Right cardiac atrium (tissue), 5 donors: ENCODE data around the gene MED20. TPM values are rescaled to one million over a fixed set of nuclear protein-coding genes. Genes with fewer than 3 reads are reported as not detected.
A peak's percentile ranks its signal among the peaks of the same experiment; 100 is the strongest.

Experiments
- ATAC-seq, 2 donors: fragments of 200-7000 bp; cut with Tn5 transposase; one replicate each; pipeline versions ENCODE4 v1.8.0 to v1.9.1; 2020; ENCODE audit warnings: moderate library complexity in 2 of 2, mild to moderate bottlenecking in 1 of 2
- DNase-seq, 3 donors: peaks; one replicate each; pipeline ENCODE4 v3.0.0-alpha.2; 2020
- H3K27ac ChIP-seq: one replicate; pipeline ENCODE4 v1.5.1; 2013; ENCODE audit warnings: mild to moderate bottlenecking, low read length, control low read depth, moderate library complexity
- H3K27me3 ChIP-seq: one replicate; pipeline ENCODE4 v1.6.1; 2013; ENCODE audit not compliant: control insufficient read depth, insufficient read depth
- H3K4me1 ChIP-seq: one replicate; pipeline ENCODE4 v1.6.1; 2013; ENCODE audit warnings: low read length; ENCODE audit not compliant: control insufficient read depth, insufficient read depth
- H3K4me3 ChIP-seq: one replicate; pipeline ENCODE4 v1.5.1; 2013; ENCODE audit warnings: low read length, control low read depth
- H3K9me3 ChIP-seq: one replicate; pipeline ENCODE4 v1.6.1; 2013; ENCODE audit warnings: low read length; ENCODE audit not compliant: control insufficient read depth
- WGBS: extraction: QIAGEN DNeasy Blood & Tissue Kit; methylation state at CpG from one replicate; pipeline ENCODE4 v1.1.7; 2013; 5-methylcytosine and 5-hydroxymethylcytosine counted together
- intact Hi-C, 4 donors: fragments of 100-400 bp; cut with DNase I; formaldehyde crosslinking; loops; one replicate each; pipeline versions ENCODE4 v1.11.0 to v1.14.0; 2022 to 2023
- long read RNA-seq, 4 donors: library from polyadenylated mRNA; unstranded; transcript quantifications; one replicate each; pipeline ENCODE4 v2.0.0, GENCODE V29; 2020 to 2021
- polyA plus RNA-seq: library from polyadenylated mRNA; stranded (reverse); fragments of 200-250 nt; gene quantifications from one replicate; pipeline ENCODE4 v1.2.3, GENCODE V29; 2013
- total RNA-seq, 4 donors: library from RNA; stranded (reverse); fragmentation: NEBNext Ultra II Directional; extraction: Animal tissue kit (Norgen Biotek cat#: 25700); gene quantifications; one replicate each; pipeline ENCODE4 v1.2.1, GENCODE V29; 2021
- donor health status: healthy with polysubstance abuse.
- donor health status: DM: no; HTN: yes; CAD: no.
- donor health status: DM: no; HTN: no; CAD: no.
- donor health status: DM: no; HTN: yes; CAD: no; lungs with severe emphysema.
- donor health status: DM: yes; HTN: yes; CAD: no.

The MED20 gene, protein sequence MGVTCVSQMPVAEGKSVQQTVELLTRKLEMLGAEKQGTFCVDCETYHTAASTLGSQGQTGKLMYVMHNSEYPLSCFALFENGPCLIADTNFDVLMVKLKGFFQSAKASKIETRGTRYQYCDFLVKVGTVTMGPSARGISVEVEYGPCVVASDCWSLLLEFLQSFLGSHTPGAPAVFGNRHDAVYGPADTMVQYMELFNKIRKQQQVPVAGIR
- total RNA-seq (10 to 100 TPM; 12.6 to 16.0 (median 14.1) TPM), polyA plus RNA-seq (9.4 TPM)
- long read RNA-seq, donor 1, transcript MED20-201 (4 exons, 2,438 nt), result major isoform, 16 of 19 reads
- long read RNA-seq, donor 1, partial matches to known transcripts, result 0 of 19 reads
- long read RNA-seq, donor 1, other reads (novel, unspliced or antisense), result 2 of 19 reads
- long read RNA-seq, donor 2, transcript MED20-201 (4 exons, 2,438 nt), result major isoform, 6 of 9 reads
- long read RNA-seq, donor 2, partial matches to known transcripts, result 0 of 9 reads
- long read RNA-seq, donor 2, other reads (novel, unspliced or antisense), result 0 of 9 reads
- long read RNA-seq, donor 3, transcript MED20-201 (4 exons, 2,438 nt), result major isoform, 30 of 42 reads
- long read RNA-seq, donor 3, partial matches to known transcripts, result 1 of 42 reads
- long read RNA-seq, donor 3, other reads (novel, unspliced or antisense), result 6 of 42 reads
- long read RNA-seq, donor 4, transcript MED20-201 (4 exons, 2,438 nt), result major isoform, 8 of 10 reads
- long read RNA-seq, donor 4, partial matches to known transcripts, result 0 of 10 reads
- long read RNA-seq, donor 4, other reads (novel, unspliced or antisense), result 1 of 10 reads

- WGBS, result under 1% methylated on average over 55 of the region's 55 CpGs
- H3K4me3 ChIP-seq, result peak within 1 kb of the TSS; percentile 92
- peak; percentile 98 for ATAC-seq
- H3K4me1 ChIP-seq, result no peaks in the 10 kb centered on the region
- H3K27me3 ChIP-seq, result no peaks in the 10 kb centered on the region
- intact Hi-C loops, result loop anchor here in 2 of 4 donors (5.0 to 10.0 kb wide), 2 partner anchors 126 to 136 kb away; partner anchors contain the start of genes PRICKLE4 (in 1 of the 2) and TOMM6 (in 1 of the 2)
- H3K27ac ChIP-seq, result peak within 1 kb of the TSS; percentile 99
- DNase-seq, result peak; percentile 91 to 96 (median 96)
- H3K9me3 ChIP-seq, result no peaks in the 10 kb centered on the region
These were observed at the start of gene MED20, which contains the start of gene BYSL for GRCh38 chr6:41920921-41921711. TSS of gene MED20 (minus strand) at chr6:41921139. CDS start at chr6:41921018, 121 bp downstream. TSS of gene BYSL (plus strand) at chr6:41921499. CDS start at chr6:41921563, 64 bp downstream.

DNA sequence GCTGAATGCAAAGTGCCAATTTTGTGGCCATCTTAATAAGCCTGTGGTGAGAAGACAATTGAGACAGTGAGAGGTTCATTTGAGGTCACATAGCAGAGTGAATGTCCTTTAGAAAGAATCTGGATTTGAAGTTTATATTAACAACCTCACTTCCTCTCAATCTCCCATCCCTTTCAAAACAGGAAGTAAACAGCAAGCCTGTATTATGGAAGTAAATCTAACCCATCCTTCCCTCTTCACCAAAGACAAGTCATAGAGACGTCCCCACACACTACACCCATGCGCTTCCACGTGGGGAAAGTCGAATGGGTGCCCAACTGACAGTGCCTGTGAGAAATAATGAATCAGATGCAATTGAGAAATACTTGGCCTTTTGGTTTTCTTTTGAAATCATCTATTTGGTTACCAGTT is 49.5 kb upstream of the MED20 start:
- Histone ChIP-seq H3K4me1 (no peaks in the 10 kb centered on the region), H3K4me3 (no peak overlapping the region), H3K27ac (no peak overlapping the region), H3K9me3 (no peaks in the 10 kb centered on the region), H3K27me3 (no peaks in the 10 kb centered on the region)
- WGBS, result 45% methylated on average over 4 of the region's 4 CpGs
- peak; percentile 57 to 77 for ATAC-seq
- intact Hi-C loops, result no loop called here
- DNase-seq, result peak in 2 of 3 donors; percentile 51 to 58

DNA sequence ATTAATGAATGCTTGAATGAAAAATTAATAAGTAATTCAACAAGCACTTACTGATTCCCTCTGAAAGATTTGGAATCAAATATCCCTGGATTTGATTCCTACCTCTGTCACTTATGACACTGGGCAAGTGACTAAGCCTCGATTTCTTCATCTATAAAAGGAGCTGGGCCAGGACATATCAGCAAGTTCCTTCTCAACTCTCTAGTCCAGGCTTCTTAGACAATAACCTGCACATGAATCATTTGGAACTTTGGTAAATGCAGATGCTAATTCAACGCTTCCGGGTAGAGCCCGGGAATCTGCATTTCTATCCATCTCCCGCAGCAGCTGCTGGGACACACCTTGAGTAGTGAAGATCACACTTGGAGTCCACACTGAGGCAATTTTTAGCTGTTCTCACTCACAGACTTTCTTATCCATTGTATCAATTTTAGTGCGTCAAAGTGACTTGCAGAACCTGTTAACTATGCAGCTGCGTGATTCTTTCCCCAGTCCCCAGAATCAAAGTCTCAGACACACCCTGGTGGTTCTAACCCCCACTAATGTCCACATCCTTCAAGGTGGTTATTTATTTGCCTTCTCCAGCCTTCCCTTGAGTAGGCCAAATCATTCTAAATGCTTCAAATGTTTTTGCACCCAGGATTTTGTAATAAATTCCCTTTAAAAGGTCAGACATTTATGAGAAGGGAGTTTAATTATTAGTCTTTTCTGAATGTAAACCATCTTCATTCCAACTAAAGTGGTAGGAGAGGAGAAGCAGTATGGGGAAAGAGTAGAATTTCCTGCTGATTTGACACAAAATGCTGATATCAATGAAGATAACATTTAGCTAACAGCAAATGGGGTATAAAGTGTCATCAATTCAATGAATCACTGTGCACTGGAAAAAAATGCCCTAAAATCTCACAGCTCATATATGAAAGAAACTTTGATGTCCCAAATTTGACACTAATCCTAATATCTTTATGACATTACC is 46.7 kb upstream of the MED20 start:
- Histone ChIP-seq H3K9me3 (no peaks in the 10 kb centered on the region), H3K4me3 (no peak overlapping the region), H3K27me3 (no peaks in the 10 kb centered on the region), H3K27ac (no peak overlapping the region), H3K4me1 (no peaks in the 10 kb centered on the region)
- intact Hi-C loops, result no loop called here
- 88% methylated on average over 7 of the region's 7 CpGs for WGBS
- DNase-seq, result no peak
- no peak for ATAC-seq

DNA sequence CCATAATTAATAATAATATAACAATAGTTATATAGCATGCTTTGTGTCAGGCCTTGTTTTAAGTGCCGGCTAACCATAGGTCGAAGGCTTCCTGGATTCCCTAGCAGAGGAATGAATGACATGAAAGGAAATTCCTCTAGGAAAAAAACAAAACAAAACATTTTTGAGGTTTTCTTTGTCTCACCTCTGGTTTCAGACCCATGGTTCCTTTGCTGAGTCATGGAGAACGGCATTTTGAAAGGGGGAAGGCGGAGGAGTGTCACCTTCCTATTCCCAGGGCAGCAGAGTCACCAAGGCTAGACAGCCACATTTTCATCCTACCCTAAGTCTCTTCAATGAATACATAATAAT is 46.0 kb upstream of the MED20 start:
- WGBS, result 67% methylated on average over 4 of the region's 4 CpGs
- no peak for DNase-seq
- Histone ChIP-seq H3K27me3 (no peaks in the 10 kb centered on the region), H3K27ac (no peak overlapping the region), H3K9me3 (no peaks in the 10 kb centered on the region), H3K4me1 (no peaks in the 10 kb centered on the region), H3K4me3 (no peak overlapping the region)
- ATAC-seq, result no peak
- intact Hi-C loops, result no loop called here

GRCh38 chr6:41966214-41966920 is 45.4 kb upstream of the MED20 start:
- intact Hi-C loops, result no loop called here
- Histone ChIP-seq H3K9me3 (no peaks in the 10 kb centered on the region), H3K27me3 (no peaks in the 10 kb centered on the region), H3K4me3 (no peak overlapping the region), H3K4me1 (no peaks in the 10 kb centered on the region), H3K27ac (no peak overlapping the region)
- ATAC-seq (no peak), DNase-seq (no peak)
- 74% methylated on average over 5 of the region's 5 CpGs for WGBS

GRCh38 chr6:41965429-41966213 is 44.7 kb upstream of the MED20 start:
- WGBS, result 58% methylated on average over 11 of the region's 11 CpGs
- no peak overlapping the region for H3K4me3 ChIP-seq
- no peaks in the 10 kb centered on the region for H3K9me3 ChIP-seq
- no peaks in the 10 kb centered on the region for H3K27me3 ChIP-seq
- no peak for ATAC-seq
- intact Hi-C loops, result no loop called here
- H3K27ac ChIP-seq, result no peak overlapping the region
- no peaks in the 10 kb centered on the region for H3K4me1 ChIP-seq
- DNase-seq, result no peak

DNA sequence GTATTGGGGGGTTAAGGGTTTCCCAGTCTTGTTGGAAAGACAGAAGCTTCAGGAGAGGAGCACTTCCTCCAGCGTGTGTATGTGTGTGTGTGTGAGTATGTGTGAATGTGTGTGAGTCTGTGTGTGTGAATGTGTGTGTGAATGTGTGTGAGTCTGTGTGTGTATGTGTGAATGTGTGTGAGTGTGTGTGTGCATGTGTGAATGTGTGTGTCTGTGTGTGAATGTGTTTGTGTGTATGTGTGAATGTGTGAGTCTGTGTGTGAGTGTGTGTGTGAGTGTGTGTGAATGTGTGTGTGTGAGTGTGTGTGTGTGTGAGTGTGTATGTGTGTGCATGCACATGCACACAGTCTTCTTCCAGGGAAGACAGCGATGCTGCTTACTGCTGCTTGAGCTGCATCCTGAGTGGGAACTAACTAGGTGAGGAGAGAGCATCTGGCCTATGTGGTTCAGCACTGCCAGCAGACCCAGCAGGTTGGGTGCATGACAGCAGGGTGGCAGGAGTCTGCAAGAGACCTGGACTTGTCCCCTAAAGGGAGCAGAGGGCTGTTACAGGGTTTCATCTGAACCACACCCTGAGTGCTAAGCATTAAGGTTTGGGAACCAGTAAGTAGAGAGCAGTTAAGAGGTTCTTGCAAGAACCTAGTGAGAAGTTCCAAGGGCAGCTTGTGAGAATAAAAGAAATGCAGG is 43.4 kb upstream of the MED20 start:
- 67% methylated on average over 2 of the region's 2 CpGs for WGBS
- intact Hi-C loops, result no loop called here
- no peaks in the 10 kb centered on the region for H3K9me3 ChIP-seq

DNA sequence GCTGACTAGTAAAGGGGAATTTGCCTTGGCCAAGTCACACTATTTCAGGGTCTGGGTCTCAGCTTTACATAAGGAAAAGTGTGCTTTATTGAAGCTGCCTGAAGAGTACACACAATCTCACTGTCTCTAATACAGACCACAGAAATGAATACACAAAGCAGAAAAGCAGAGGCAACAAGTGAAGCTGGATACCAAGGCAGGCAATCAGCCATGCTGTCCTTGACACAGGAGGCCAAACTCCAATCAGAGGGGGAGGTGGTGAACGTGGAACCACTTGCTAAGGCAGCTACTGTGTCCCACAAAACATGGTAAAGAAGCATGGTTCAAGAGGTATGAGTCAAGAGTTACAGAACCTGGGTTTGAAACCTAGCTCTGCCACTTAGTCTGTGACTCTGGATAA is 42.4 kb upstream of the MED20 start:
- no peak for ATAC-seq
- H3K27ac ChIP-seq, result no peak overlapping the region

More for the DNA sequence above, 43.4 kb upstream of the MED20 start:
- Histone ChIP-seq H3K4me3 (no peak overlapping the region), H3K4me1 (no peaks in the 10 kb centered on the region), H3K27me3 (no peaks in the 10 kb centered on the region), H3K27ac (no peak overlapping the region)
- DNase-seq, result no peak
- ATAC-seq, result no peak

GRCh38 chr6:41960028-41960427 is 39.1 kb upstream of the MED20 start:
- DNase-seq (no peak), ATAC-seq (no peak)
- Histone ChIP-seq H3K27me3 (no peaks in the 10 kb centered on the region), H3K4me3 (no peak overlapping the region), H3K9me3 (no peaks in the 10 kb centered on the region), H3K4me1 (no peaks in the 10 kb centered on the region), H3K27ac (no peak overlapping the region)
- WGBS, result 94% methylated on average over 4 of the region's 4 CpGs
- intact Hi-C loops, result no loop called here

More for the DNA sequence above, 42.4 kb upstream of the MED20 start:
- no peak for DNase-seq
- Histone ChIP-seq H3K4me1 (no peaks in the 10 kb centered on the region), H3K4me3 (no peak overlapping the region), H3K9me3 (no peaks in the 10 kb centered on the region), H3K27me3 (no peaks in the 10 kb centered on the region)
- intact Hi-C loops, result no loop called here
- WGBS, result 50% methylated on average over 1 of the region's 1 CpG
